Common myeloid progenitor, CD34-positive (primary cell): ENCODE results near the gene SLC8A3.

Experiments used
- CTCF ChIA-PET: fragments of 350-600 bp; sonication (Branson Sonifier 250); formaldehyde crosslinking; loops from one replicate; lab custom pipeline; 2021; ENCODE audit warnings: antibody characterized with exemption; lab: Charles Lee
- POLR2A ChIA-PET: fragments of 350-600 bp; sonication (Branson Sonifier 250); formaldehyde crosslinking; loops from one replicate; lab custom pipeline; 2021; ENCODE audit warnings: antibody characterized with exemption; lab: Charles Lee
- DNase-seq, 3 donors: peaks; one replicate each; pipeline versions ENCODE4 v3.0.0 to v3.0.0-alpha.2; 2013
- H3K27ac ChIP-seq, 2 experiments: 1 replicate in 1 of 2; 2 replicates in 1 of 2; pipeline ENCODE4 v1.7.0; 2013; ENCODE audit warnings: inconsistent platforms in 2 of 2, low read length in 2 of 2, mild to moderate bottlenecking in 2 of 2, low read depth in 1 of 2, moderate library complexity in 1 of 2; ENCODE audit not compliant: severe bottlenecking in 2 of 2, insufficient read depth in 1 of 2, poor library complexity in 1 of 2
- H3K27me3 ChIP-seq, 5 experiments: replicated peaks in 2 of 5; 1 replicate in 3 of 5; 2 replicates in 2 of 5; pipeline versions ENCODE4 v1.6.1 to v1.7.0; 2013; ENCODE audit warnings: low read length in 4 of 5, mild to moderate bottlenecking in 2 of 5, moderate library complexity in 2 of 5, inconsistent platforms in 1 of 5; ENCODE audit not compliant: insufficient read depth in 5 of 5, control insufficient read depth in 4 of 5
- H3K36me3 ChIP-seq, 4 experiments: 1 replicate in 2 of 4; 2 replicates in 2 of 4; pipeline versions ENCODE4 v1.6.1 to v1.7.0; 2013; ENCODE audit warnings: low read length in 3 of 4, control low read depth in 1 of 4, mild to moderate bottlenecking in 1 of 4; ENCODE audit not compliant: control insufficient read depth in 4 of 4, insufficient read depth in 4 of 4
- H3K4me1 ChIP-seq, 4 experiments: 1 replicate in 3 of 4; 2 replicates in 1 of 4; pipeline versions ENCODE4 v1.6.1 to v1.7.1; 2013; ENCODE audit warnings: low read length in 3 of 4, mild to moderate bottlenecking in 3 of 4, control low read depth in 1 of 4, inconsistent platforms in 1 of 4, moderate library complexity in 1 of 4; ENCODE audit not compliant: control insufficient read depth in 4 of 4, insufficient read depth in 4 of 4; ENCODE audit errors: control extremely low read depth in 1 of 4
- H3K4me3 ChIP-seq, 7 experiments: 1 replicate in 4 of 7; 2 replicates in 3 of 7; pipeline versions ENCODE4 v1.5.1 to v1.7.0; 2013; ENCODE audit warnings: mild to moderate bottlenecking in 7 of 7, low read length in 6 of 7, moderate library complexity in 6 of 7, inconsistent platforms in 2 of 7, low read depth in 2 of 7, control low read depth in 1 of 7; ENCODE audit not compliant: insufficient read depth in 4 of 7, control insufficient read depth in 1 of 7; ENCODE audit errors: extremely low read depth in 1 of 7
- H3K9me3 ChIP-seq, 5 experiments: 1 replicate in 4 of 5; 2 replicates in 1 of 5; pipeline versions ENCODE4 v1.6.1 to v1.7.1; 2013; ENCODE audit warnings: low read length in 4 of 5, mild to moderate bottlenecking in 2 of 5, inconsistent platforms in 1 of 5, low read depth in 1 of 5, moderate library complexity in 1 of 5; ENCODE audit not compliant: control insufficient read depth in 4 of 5, insufficient read depth in 2 of 5; ENCODE audit errors: control extremely low read depth in 1 of 5
- WGBS: methylation state at CpG from one replicate; pipeline ENCODE4 v1.1.5; 2013; ENCODE audit not compliant: insufficient coverage; 5-methylcytosine and 5-hydroxymethylcytosine counted together

Gene SLC8A3

DNA sequence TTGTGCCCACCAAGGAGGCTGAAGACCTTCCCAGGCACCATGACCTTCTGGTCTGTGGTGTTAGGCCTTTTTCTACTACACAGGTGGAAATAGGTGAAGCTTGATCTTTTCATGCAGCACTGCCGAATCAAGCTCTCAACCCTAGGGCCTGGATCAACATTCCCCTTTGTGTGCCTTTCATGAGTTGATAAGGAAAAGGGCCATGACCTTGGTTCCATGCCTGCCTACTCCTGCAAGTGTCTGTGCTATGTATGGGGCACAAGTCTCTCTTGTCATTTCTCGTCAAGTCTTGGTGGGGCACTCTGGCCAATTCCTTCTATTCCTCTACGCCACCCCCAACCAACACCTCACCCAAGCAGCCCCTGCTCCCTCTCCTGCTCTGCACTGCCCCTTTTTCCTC, 154.5 kb downstream of the SLC8A3 start:
- ChIA-PET CTCF (interaction anchor here (1.6 kb wide), 1 partner anchor 231 kb away, joined by 4 read pairs; no protein-coding TSS in a partner anchor), POLR2A (no interaction called here)
- H3K4me1 ChIP-seq = no peaks in the 10 kb centered on the region
- H3K4me3 ChIP-seq = no peak overlapping the region
- no peak overlapping the region for H3K27ac ChIP-seq
- WGBS = 100% methylated on average over 2 of the region's 3 CpGs
- no peaks in the 10 kb centered on the region for H3K9me3 ChIP-seq
- DNase-seq = no peak
- peaks cover 0 to 2% (median 0%) of the 10 kb centered on the region in 5 experiments for H3K27me3 ChIP-seq
- no peaks in the 10 kb centered on the region for H3K36me3 ChIP-seq

DNA sequence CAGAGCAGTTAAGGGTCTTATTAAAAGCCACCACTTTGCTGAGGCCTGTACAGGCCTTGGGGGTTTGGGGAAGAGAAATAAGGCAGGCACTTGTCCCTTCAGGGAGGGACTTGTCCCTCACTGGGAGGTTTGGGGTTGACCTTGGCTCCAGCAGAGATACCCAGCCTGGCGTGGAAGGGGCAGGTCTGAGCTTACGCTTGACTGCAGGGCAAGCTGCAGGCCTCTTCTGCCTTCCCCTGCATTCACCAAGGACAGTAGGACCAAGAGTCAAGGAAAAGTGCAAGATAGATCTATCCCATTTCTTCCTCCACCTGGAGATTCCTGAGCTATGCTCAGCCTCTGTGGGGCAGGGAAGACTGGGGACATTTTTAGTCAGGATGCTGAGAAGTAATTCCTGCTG, 155.2 kb downstream of the SLC8A3 start:
- no peaks in the 10 kb centered on the region for H3K36me3 ChIP-seq
- no peak overlapping the region for H3K27ac ChIP-seq
- no peaks in the 10 kb centered on the region for H3K4me1 ChIP-seq
- WGBS = 100% methylated on average over 2 of the region's 2 CpGs
- ChIA-PET POLR2A (no interaction called here), CTCF (interaction anchor here (0.9 to 1.6 kb wide), 3 partner anchors 12 to 230 kb away, joined by 3 to 4 read pairs (median 3); no protein-coding TSS in a partner anchor)
- no peak overlapping the region for H3K4me3 ChIP-seq
- DNase-seq = no peak
- H3K9me3 ChIP-seq = no peaks in the 10 kb centered on the region
- peaks cover 0 to 4% (median 0%) of the 10 kb centered on the region in 5 experiments for H3K27me3 ChIP-seq

DNA sequence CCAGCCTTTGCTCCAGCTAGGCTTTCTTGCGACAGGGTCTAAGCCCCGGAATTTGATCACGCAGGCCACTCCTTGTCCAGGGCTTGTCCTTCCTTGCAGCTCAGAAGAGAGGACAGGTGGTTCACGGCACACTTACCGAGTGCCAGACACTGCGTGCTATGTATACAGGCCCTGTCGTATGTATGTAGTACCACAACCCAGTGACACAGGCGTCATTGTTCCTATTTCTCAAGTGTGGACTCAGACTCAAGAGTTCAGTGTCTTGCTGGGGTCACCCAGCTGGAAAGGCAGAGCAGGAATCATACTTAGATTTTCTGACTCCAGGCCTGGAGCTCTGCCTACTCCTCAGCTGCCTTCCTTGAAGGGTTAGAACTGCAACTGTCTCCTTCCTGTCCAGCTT, 155.6 kb downstream of the SLC8A3 start:
- Histone ChIP-seq H3K27me3 (peaks cover 0 to 5% (median 0%) of the 10 kb centered on the region in 5 experiments), H3K27ac (no peak overlapping the region), H3K36me3 (no peaks in the 10 kb centered on the region), H3K4me1 (no peaks in the 10 kb centered on the region), H3K9me3 (no peaks in the 10 kb centered on the region), H3K4me3 (no peak overlapping the region)
- DNase-seq = no peak
- WGBS = 95% methylated on average over 8 of the region's 8 CpGs
- ChIA-PET CTCF (interaction anchor here (0.9 to 1.6 kb wide), 3 partner anchors 12 to 230 kb away, joined by 3 to 4 read pairs (median 3); no protein-coding TSS in a partner anchor), POLR2A (no interaction called here)

DNA sequence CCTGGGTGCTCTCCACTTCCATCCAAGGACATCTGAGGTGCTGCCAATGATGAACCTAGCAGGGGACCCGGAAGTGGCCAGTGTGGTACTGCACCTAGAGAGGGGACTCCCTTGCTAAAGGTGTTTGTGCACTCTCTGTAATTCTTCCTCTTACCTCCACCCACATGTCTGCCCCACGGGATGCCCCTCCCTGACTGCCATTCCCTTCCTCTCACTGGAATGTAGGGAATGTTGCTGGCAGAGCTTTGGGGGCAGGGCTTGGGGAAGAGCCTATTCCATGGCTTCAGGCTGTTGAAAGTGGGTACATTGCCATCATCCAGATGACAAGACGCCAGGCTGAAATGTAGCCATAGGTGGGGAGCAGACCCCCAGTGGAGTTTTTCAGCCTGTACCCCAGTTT, 156.3 kb downstream of the SLC8A3 start:
- POLR2A ChIA-PET = interaction anchor here (0.6 kb wide), 1 partner anchor 458 kb away, joined by 3 read pairs; the partner anchor contains the start of gene CCDC177
- CTCF ChIA-PET = interaction anchor here (0.8 to 0.9 kb wide), 3 partner anchors 43 to 219 kb away, joined by 3 to 4 read pairs (median 3); no protein-coding TSS in a partner anchor
- no peak for DNase-seq
- Histone ChIP-seq H3K27me3 (peaks cover 0 to 6% (median 0%) of the 10 kb centered on the region in 5 experiments), H3K4me3 (no peak overlapping the region), H3K36me3 (no peaks in the 10 kb centered on the region), H3K27ac (no peak overlapping the region), H3K4me1 (no peaks in the 10 kb centered on the region), H3K9me3 (no peaks in the 10 kb centered on the region)
- WGBS = 67% methylated on average over 3 of the region's 3 CpGs

DNA sequence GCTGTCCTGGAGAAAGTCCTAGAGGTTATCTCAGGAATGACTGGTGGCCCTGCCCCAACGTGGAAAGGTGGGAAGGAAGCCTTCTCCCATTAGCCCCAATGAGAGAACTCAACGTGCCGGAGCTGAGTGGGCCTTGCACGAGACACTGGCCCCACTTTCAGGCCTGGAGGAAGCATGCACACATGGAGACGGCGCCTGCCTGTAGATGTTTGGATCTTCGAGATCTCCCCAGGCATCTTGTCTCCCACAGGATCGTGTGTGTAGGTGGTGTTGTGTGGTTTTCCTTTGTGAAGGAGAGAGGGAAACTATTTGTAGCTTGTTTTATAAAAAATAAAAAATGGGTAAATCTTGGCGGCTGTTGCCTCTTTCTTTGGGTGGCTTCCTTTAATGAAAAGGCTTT, 156.7 kb downstream of the SLC8A3 start:
- 89% methylated on average over 9 of the region's 9 CpGs for WGBS
- Histone ChIP-seq H3K27me3 (peaks cover 0 to 6% (median 0%) of the 10 kb centered on the region in 5 experiments), H3K36me3 (no peaks in the 10 kb centered on the region), H3K9me3 (no peaks in the 10 kb centered on the region), H3K27ac (no peak overlapping the region), H3K4me1 (no peaks in the 10 kb centered on the region), H3K4me3 (no peak overlapping the region)
- ChIA-PET POLR2A (interaction anchor here (0.6 kb wide), 1 partner anchor 457 kb away, joined by 3 read pairs; the partner anchor contains the start of gene CCDC177), CTCF (interaction anchor here (0.8 kb wide), 2 partner anchors 43 to 213 kb away, joined by 3 to 4 read pairs; no protein-coding TSS in a partner anchor)
- no peak for DNase-seq

DNA sequence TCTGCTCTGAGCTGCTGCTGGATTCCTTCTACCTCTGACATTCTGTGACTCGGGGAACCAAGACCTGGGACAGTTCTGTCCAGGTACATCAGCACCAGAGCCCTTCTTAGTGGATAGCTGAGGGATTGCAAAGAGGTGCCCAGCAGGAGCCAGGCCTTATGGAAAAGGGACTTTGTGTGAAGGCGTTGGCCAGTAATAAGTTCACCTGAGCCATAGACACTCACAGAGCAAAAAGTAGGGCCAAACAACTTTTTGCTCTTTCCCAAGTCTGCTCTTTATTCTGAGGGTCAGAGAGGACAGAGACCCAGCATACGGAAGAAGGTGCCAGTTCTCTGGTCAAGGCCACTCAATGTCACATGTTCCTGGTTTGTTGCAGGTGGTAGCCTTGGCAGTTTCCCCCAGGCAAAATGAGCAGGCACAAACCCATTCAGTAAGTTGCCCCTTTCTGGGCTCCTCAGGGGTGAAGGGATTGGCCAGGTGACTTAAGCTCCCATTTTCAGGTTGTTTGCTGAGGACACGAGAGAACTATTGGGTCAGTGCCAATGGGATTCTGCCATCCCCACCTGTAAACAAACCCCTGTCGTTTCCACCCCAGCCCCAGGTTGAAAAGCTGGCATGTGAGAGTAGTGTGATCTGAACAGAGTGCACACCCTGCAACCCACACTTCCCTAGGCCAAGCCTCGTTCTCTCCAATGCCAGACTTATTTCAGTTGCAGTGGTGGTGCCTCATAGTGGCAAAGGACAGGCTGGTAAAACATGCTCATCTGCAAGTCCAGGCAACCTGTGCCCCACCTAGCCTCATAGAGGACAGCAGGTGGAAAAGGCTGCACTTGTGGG, 159.2 kb downstream of the SLC8A3 start:
- Histone ChIP-seq H3K36me3 (no peaks in the 10 kb centered on the region), H3K9me3 (no peaks in the 10 kb centered on the region), H3K27me3 (peaks cover 0 to 6% (median 0%) of the 10 kb centered on the region in 5 experiments), H3K4me3 (no peak overlapping the region), H3K27ac (no peak overlapping the region), H3K4me1 (no peaks in the 10 kb centered on the region)
- WGBS = 94% methylated on average over 5 of the region's 6 CpGs
- POLR2A ChIA-PET = no interaction called here
- CTCF ChIA-PET = interaction anchor here (1.0 to 3.6 kb wide), 10 partner anchors 10 to 570 kb away, joined by 3 to 46 read pairs (median 11); partner anchors contain the start of gene SMOC1
- no peak for DNase-seq
